ENCODE results near the gene FAM117A.

GRCh38 chr17:49723423-49723822 lies 40.5 kb downstream of the FAM117A start:
- TF ChIP-seq POLR2AphosphoS5 (IDR thresholded peaks at IDR 0.05; ENCODE audit: borderline replicate concordance, low read depth, low read length) (no peak), EZH2 (IDR thresholded peaks at IDR 0.05) (no peak), FOXP2 (optimal IDR thresholded peaks at IDR 0.05; ENCODE audit: control extremely low read depth, extremely low read length, insufficient read depth) (no peak)

All from SK-N-MC (cell line).